22Rv1 (cell line): ENCODE data around the gene ALOX5.

Experiments used
- ZFX ChIP-seq: fragments of 450-650 bp; IDR thresholded peaks from 2 replicates; pipeline ENCODE4 v1.6.1; 2017; ENCODE audit warnings: antibody characterized with exemption, borderline replicate concordance
- TF ChIP-seq, protein P1 (sequence below): fragments of 450-650 bp; IDR thresholded peaks from 2 replicates; pipeline ENCODE4 v1.5.1; 2017; ENCODE audit warnings: mild to moderate bottlenecking

DNA sequence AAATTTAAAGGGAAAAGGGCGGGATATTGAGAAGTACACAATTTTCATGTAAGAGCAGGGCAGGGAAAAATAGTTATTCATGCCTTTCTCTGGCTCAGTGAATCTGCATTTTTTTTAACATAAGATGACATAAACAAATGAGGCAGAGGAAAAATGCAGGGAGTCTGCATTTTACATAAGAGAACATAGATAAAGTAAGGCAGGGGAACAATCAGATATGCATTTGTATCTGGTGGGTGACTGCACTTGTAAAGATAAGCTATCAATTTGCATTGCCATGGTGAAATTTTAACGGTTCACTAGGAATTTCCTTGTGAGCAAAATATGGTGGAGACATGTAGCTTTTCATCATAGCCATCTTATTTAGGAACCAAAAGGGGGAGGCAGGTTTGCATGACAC, 33.5 kb downstream of the ALOX5 start:
- TF ChIP-seq, protein P1, sequence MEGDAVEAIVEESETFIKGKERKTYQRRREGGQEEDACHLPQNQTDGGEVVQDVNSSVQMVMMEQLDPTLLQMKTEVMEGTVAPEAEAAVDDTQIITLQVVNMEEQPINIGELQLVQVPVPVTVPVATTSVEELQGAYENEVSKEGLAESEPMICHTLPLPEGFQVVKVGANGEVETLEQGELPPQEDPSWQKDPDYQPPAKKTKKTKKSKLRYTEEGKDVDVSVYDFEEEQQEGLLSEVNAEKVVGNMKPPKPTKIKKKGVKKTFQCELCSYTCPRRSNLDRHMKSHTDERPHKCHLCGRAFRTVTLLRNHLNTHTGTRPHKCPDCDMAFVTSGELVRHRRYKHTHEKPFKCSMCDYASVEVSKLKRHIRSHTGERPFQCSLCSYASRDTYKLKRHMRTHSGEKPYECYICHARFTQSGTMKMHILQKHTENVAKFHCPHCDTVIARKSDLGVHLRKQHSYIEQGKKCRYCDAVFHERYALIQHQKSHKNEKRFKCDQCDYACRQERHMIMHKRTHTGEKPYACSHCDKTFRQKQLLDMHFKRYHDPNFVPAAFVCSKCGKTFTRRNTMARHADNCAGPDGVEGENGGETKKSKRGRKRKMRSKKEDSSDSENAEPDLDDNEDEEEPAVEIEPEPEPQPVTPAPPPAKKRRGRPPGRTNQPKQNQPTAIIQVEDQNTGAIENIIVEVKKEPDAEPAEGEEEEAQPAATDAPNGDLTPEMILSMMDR = no peak
- TF ChIP-seq ZFX = no peak
